HAP-1 (cell line): ENCODE results near the gene SEMA4F.
A peak's percentile ranks its signal among the peaks of the same experiment; 100 is the strongest.

Experiments
- DNase-seq, 2 experiments: peaks; one replicate each; pipeline ENCODE4 v3.0.0-alpha.2; 2016 to 2020; ENCODE audit warnings: low spot score in 2 of 2
- H3K27me3 ChIP-seq: fragments of 250-450 bp; sonication (Bioruptor Pico); 2 replicates; pipeline ENCODE4 v1.5.1; 2020; ENCODE audit warnings: low read depth, mild to moderate bottlenecking, moderate library complexity
- H3K36me3 ChIP-seq: fragments of 250-450 bp; sonication (Bioruptor Pico); replicated peaks from 2 replicates; pipeline ENCODE4 v1.5.1; 2020; ENCODE audit warnings: mild to moderate bottlenecking
- H3K4me1 ChIP-seq: fragments of 250-450 bp; sonication (Bioruptor Pico); 2 replicates; pipeline ENCODE4 v1.5.1; 2020; ENCODE audit warnings: mild to moderate bottlenecking
- H3K4me3 ChIP-seq: fragments of 250-450 bp; sonication (Bioruptor Pico); 2 replicates; pipeline ENCODE4 v1.5.1; 2020; ENCODE audit warnings: mild to moderate bottlenecking, moderate library complexity
- H3K9me3 ChIP-seq: fragments of 250-450 bp; sonication (Bioruptor Pico); 2 replicates; pipeline ENCODE4 v1.5.1; 2020; ENCODE audit warnings: mild to moderate bottlenecking, moderate library complexity
- in situ Hi-C: fragments of 300-500 bp; cut with MboI; formaldehyde crosslinking; loops from 3 replicates; pipeline ENCODE4 v1.14.3; 2020; ENCODE audit warnings: low sequenced_read_pairs, inconsistent platforms, mixed read lengths

Gene SEMA4F

GRCh38 chr2:74679615-74680014, 25.6 kb downstream of the SEMA4F start:
- Histone ChIP-seq H3K9me3 (no peaks in the 10 kb centered on the region), H3K4me3 (no peak overlapping the region), H3K27me3 (no peaks in the 10 kb centered on the region), H3K36me3 (peaks cover 16% of the 10 kb centered on the region), H3K4me1 (no peaks in the 10 kb centered on the region)
- no peak for DNase-seq
- in situ Hi-C loops: no loop called here

- no peaks in the 10 kb centered on the region for H3K4me1 ChIP-seq
- no peak overlapping the region for H3K4me3 ChIP-seq
- no peaks in the 10 kb centered on the region for H3K27me3 ChIP-seq
- H3K36me3 ChIP-seq: peaks cover 3% of the 10 kb centered on the region; the same call in 1 of the 2 replicates
- in situ Hi-C loops: no loop called here
- no peaks in the 10 kb centered on the region for H3K9me3 ChIP-seq
- no peak for DNase-seq
Observed at GRCh38 chr2:74682501-74682900, 28.5 kb downstream of the SEMA4F start.

- Histone ChIP-seq H3K9me3 (no peaks in the 10 kb centered on the region), H3K4me1 (no peaks in the 10 kb centered on the region), H3K4me3 (no peak overlapping the region), H3K27me3 (no peaks in the 10 kb centered on the region), H3K36me3 (no peaks in the 10 kb centered on the region)
- no peak for DNase-seq
- in situ Hi-C loops: no loop called here
Observed at GRCh38 chr2:74685408-74685807, 31.4 kb downstream of the SEMA4F start.

- DNase-seq: no peak
- in situ Hi-C loops: no loop called here
- Histone ChIP-seq H3K27me3 (peaks cover 4% of the 10 kb centered on the region; the same call in 1 of the 2 replicates), H3K4me3 (no peak overlapping the region), H3K36me3 (no peaks in the 10 kb centered on the region), H3K9me3 (no peaks in the 10 kb centered on the region), H3K4me1 (no peaks in the 10 kb centered on the region)
Observed at GRCh38 chr2:74688881-74689280, 34.8 kb downstream of the SEMA4F start.

GRCh38 chr2:74689671-74690070, 35.6 kb downstream of the SEMA4F start:
- in situ Hi-C loops: no loop called here
- no peaks in the 10 kb centered on the region for H3K4me1 ChIP-seq

GRCh38 chr2:74690571-74690970, 36.5 kb downstream of the SEMA4F start:
- in situ Hi-C loops: no loop called here

More at GRCh38 chr2:74689671-74690070, 35.6 kb downstream of the SEMA4F start:
- H3K4me3 ChIP-seq: no peak overlapping the region
- no peaks in the 10 kb centered on the region for H3K9me3 ChIP-seq
- no peaks in the 10 kb centered on the region for H3K36me3 ChIP-seq
- H3K27me3 ChIP-seq: peaks cover 8% of the 10 kb centered on the region; the same call in 1 of the 2 replicates
- no peak for DNase-seq

GRCh38 chr2:74691929-74692328, 37.9 kb downstream of the SEMA4F start:
- Histone ChIP-seq H3K4me3 (no peak overlapping the region), H3K27me3 (peaks cover 8% of the 10 kb centered on the region), H3K9me3 (no peaks in the 10 kb centered on the region), H3K4me1 (no peaks in the 10 kb centered on the region), H3K36me3 (no peaks in the 10 kb centered on the region)
- in situ Hi-C loops: no loop called here
- DNase-seq: no peak

More at GRCh38 chr2:74690571-74690970, 36.5 kb downstream of the SEMA4F start:
- H3K27me3 ChIP-seq: peaks cover 8% of the 10 kb centered on the region
- H3K36me3 ChIP-seq: no peaks in the 10 kb centered on the region
- no peaks in the 10 kb centered on the region for H3K9me3 ChIP-seq
- no peak overlapping the region for H3K4me3 ChIP-seq
- no peaks in the 10 kb centered on the region for H3K4me1 ChIP-seq
- peak; percentile 54 to 67 for DNase-seq

GRCh38 chr2:74693213-74693612, 39.2 kb downstream of the SEMA4F start:
- H3K4me1 ChIP-seq: no peaks in the 10 kb centered on the region

GRCh38 chr2:74693668-74694067, 39.6 kb downstream of the SEMA4F start:
- Histone ChIP-seq H3K4me3 (no peak overlapping the region), H3K27me3 (peaks cover 8% of the 10 kb centered on the region), H3K4me1 (no peaks in the 10 kb centered on the region), H3K9me3 (no peaks in the 10 kb centered on the region), H3K36me3 (no peaks in the 10 kb centered on the region)
- in situ Hi-C loops: no loop called here
- no peak for DNase-seq

More at GRCh38 chr2:74693213-74693612, 39.2 kb downstream of the SEMA4F start:
- Histone ChIP-seq H3K27me3 (peaks cover 8% of the 10 kb centered on the region), H3K4me3 (no peak overlapping the region), H3K9me3 (no peaks in the 10 kb centered on the region), H3K36me3 (no peaks in the 10 kb centered on the region)
- in situ Hi-C loops: no loop called here
- DNase-seq: no peak

- H3K4me3 ChIP-seq: no peak overlapping the region
- no peaks in the 10 kb centered on the region for H3K4me1 ChIP-seq
- H3K27me3 ChIP-seq: peaks cover 8% of the 10 kb centered on the region
- no peaks in the 10 kb centered on the region for H3K9me3 ChIP-seq
- no peak for DNase-seq
- H3K36me3 ChIP-seq: no peaks in the 10 kb centered on the region
- in situ Hi-C loops: no loop called here
Observed at GRCh38 chr2:74694281-74694680, 40.2 kb downstream of the SEMA4F start.

- H3K36me3 ChIP-seq: no peaks in the 10 kb centered on the region
- no peaks in the 10 kb centered on the region for H3K9me3 ChIP-seq
- peaks cover 8% of the 10 kb centered on the region for H3K27me3 ChIP-seq
- no peak overlapping the region for H3K4me3 ChIP-seq
- no peaks in the 10 kb centered on the region for H3K4me1 ChIP-seq
- in situ Hi-C loops: loop anchor here (5.0 kb wide), 1 partner anchor 182 kb away; no protein-coding TSS in a partner anchor
- DNase-seq: no peak
Observed at GRCh38 chr2:74695663-74696062, 41.6 kb downstream of the SEMA4F start.

- Histone ChIP-seq H3K4me3 (no peak overlapping the region), H3K27me3 (peaks cover 8% of the 10 kb centered on the region), H3K9me3 (no peaks in the 10 kb centered on the region), H3K4me1 (no peaks in the 10 kb centered on the region), H3K36me3 (no peaks in the 10 kb centered on the region)
- in situ Hi-C loops: loop anchor here (5.0 kb wide), 1 partner anchor 180 kb away; no protein-coding TSS in a partner anchor
- no peak for DNase-seq
Observed at GRCh38 chr2:74696829-74697228, 42.8 kb downstream of the SEMA4F start.

GRCh38 chr2:74700643-74701372, 46.8 kb downstream of the SEMA4F start:
- H3K9me3 ChIP-seq: no peaks in the 10 kb centered on the region
- no peaks in the 10 kb centered on the region; the same call in 1 of the 2 replicates for H3K27me3 ChIP-seq
- no peaks in the 10 kb centered on the region for H3K36me3 ChIP-seq
- no peaks in the 10 kb centered on the region for H3K4me1 ChIP-seq
- in situ Hi-C loops: no loop called here
- no peak for DNase-seq
- no peak overlapping the region for H3K4me3 ChIP-seq

GRCh38 chr2:74702001-74702715, 48.1 kb downstream of the SEMA4F start:
- no peak overlapping the region for H3K4me3 ChIP-seq
- no peaks in the 10 kb centered on the region; the same call in 1 of the 2 replicates for H3K27me3 ChIP-seq
- DNase-seq: no peak
- no peaks in the 10 kb centered on the region for H3K36me3 ChIP-seq
- in situ Hi-C loops: no loop called here
- no peaks in the 10 kb centered on the region for H3K9me3 ChIP-seq
- no peaks in the 10 kb centered on the region for H3K4me1 ChIP-seq
